HepG2 (cell line): Measurements from ENCODE around the gene C9orf78. TPM values are rescaled to one million over a fixed set of nuclear protein-coding genes. Genes with fewer than 3 reads are reported as not detected.
A peak's percentile ranks its signal among the peaks of the same experiment; 100 is the strongest.

Experiments
- ATM ChIP-seq: fragments of 450-650 bp; IDR thresholded peaks from 2 replicates; pipeline ENCODE4 v1.7.1; 2017; ENCODE audit warnings: mild to moderate bottlenecking, borderline replicate concordance
- ELF4 ChIP-seq: sonication (generic); formaldehyde crosslinking; IDR thresholded peaks from 2 replicates; pipeline ENCODE4 v1.5.0; 2020; ENCODE audit warnings: missing genetic modification reagents, mild to moderate bottlenecking, moderate library complexity, borderline replicate concordance
- MEIS2 ChIP-seq: sonication (generic); formaldehyde crosslinking; IDR thresholded peaks from 2 replicates; pipeline ENCODE4 v1.9.0; 2021; ENCODE audit warnings: mild to moderate bottlenecking, missing genetic modification reagents
- NONO ChIP-seq, 2 experiments: fragments of 450-650 bp in 1 of 2; sonication (generic) in 1 of 2; formaldehyde crosslinking in 1 of 2; IDR thresholded peaks in 1 of 2; conservative IDR thresholded peaks in 1 of 2; 2 replicates each; pipeline versions ENCODE4 v1.6.1 to v1.8.0; 2017 to 2022; ENCODE audit warnings: mild to moderate bottlenecking in 1 of 2, missing genetic modification reagents in 1 of 2, moderate library complexity in 1 of 2
- NR1H2 ChIP-seq: sonication (generic); formaldehyde crosslinking; IDR thresholded peaks from 2 replicates; pipeline ENCODE4 v1.8.1; 2022; ENCODE audit warnings: low read depth, missing genetic modification reagents, borderline replicate concordance
- PAXIP1 ChIP-seq: sonication (generic); formaldehyde crosslinking; conservative IDR thresholded peaks from 2 replicates; pipeline ENCODE4 v1.4.0; 2020; ENCODE audit warnings: mild to moderate bottlenecking, missing genetic modification reagents, moderate library complexity
- SAP130 ChIP-seq: IDR thresholded peaks from 2 replicates; pipeline ENCODE4 v1.6.1; 2016; ENCODE audit warnings: low read depth
- ZNF878 ChIP-seq: sonication (generic); formaldehyde crosslinking; IDR thresholded peaks from 2 replicates; pipeline ENCODE4 v1.8.1; 2023; ENCODE audit warnings: mild to moderate bottlenecking, missing genetic modification reagents, moderate library complexity
- polyA plus RNA-seq, 8 experiments: library from polyadenylated mRNA; depleted of rRNA in 3 of 8; stranded (reverse) in 7 of 8; unstranded in 1 of 8; fragments of >200 nt; fragmentation: Illumina TruSeq in 4 of 8; extraction: Trizol in 4 of 8; gene quantifications; 2 replicates each; pipeline versions ENCODE4 v1.2.1 to v1.2.3, GENCODE V29; 2011 to 2016; ENCODE audit warnings: low read depth in 4 of 8, missing spikeins in 1 of 8, mixed read lengths in 1 of 8; ENCODE audit not compliant: insufficient read depth in 1 of 8
- total RNA-seq, 5 experiments: library from RNA; depleted of rRNA; stranded (reverse); fragments of >200 nt; fragmentation: Illumina TruSeq; extraction: Trizol; gene quantifications; 2 replicates each; pipeline ENCODE4 v1.2.3, GENCODE V29; 2016; ENCODE audit warnings: low read depth in 1 of 5
- TF ChIP-seq, protein P1 (sequence below), 2 experiments: sonication (generic) in 1 of 2; formaldehyde crosslinking in 1 of 2; IDR thresholded peaks; 2 replicates each; pipeline versions ENCODE4 v1.6.1 to v1.9.0; 2014 to 2022; ENCODE audit warnings: antibody characterized with exemption in 1 of 2, borderline replicate concordance in 1 of 2, inconsistent platforms in 1 of 2, low read depth in 1 of 2, missing genetic modification reagents in 1 of 2
- TF ChIP-seq, protein P2 (sequence below): sonication (generic); formaldehyde crosslinking; conservative IDR thresholded peaks from 2 replicates; pipeline ENCODE4 v1.8.1; 2023; ENCODE audit warnings: missing genetic modification reagents
- TF ChIP-seq, protein P3 (sequence below): sonication (generic); formaldehyde crosslinking; IDR thresholded peaks from 2 replicates; pipeline ENCODE4 v1.5.0; 2020; ENCODE audit warnings: missing genetic modification reagents, mild to moderate bottlenecking, borderline replicate concordance

Gene C9orf78
- total and polyA plus RNA-seq, 2 of the 13 experiments (the other 11 are each of a cell fraction or from before 2014, with no cell fraction given) = 18.4 to 35.5 TPM

DNA sequence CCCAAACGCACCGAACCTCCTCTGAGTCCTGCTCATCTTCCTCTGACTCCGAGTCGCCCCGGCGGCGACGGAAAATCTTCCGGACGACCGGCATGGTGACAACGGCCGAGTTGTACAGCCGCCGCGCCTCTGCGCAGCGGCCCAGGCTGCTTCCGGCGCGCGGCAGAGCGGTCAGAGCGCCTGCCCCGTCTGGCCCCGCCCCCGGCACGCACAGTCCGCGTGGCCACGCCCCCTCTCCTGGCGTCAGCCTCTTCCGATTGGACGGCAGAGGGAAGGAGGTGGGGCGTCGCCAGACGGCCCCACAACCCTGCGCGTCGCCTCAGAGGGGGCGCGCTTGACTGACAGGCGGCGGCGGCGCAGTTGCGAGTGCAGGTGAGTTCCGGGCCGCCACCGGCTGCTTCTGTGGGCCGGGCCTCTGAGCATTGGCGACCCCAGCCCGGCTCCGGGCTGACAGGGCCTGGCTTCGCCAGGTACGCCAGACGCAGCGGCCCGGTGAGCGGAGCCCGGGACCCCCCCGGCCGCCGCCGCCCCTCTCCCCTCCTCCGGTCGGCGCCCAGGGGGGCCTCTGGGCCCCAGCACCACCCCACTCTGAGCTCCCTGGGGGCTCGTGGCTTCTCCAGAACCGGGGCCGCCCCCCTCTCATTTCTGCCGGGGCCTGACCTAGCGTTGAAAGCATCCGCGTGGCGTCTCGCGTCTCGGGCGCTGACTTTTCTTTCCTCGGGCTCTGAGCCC lies at the start of gene C9orf78, which contains the start of gene USP20 (continued):
- TF ChIP-seq, protein P1, sequence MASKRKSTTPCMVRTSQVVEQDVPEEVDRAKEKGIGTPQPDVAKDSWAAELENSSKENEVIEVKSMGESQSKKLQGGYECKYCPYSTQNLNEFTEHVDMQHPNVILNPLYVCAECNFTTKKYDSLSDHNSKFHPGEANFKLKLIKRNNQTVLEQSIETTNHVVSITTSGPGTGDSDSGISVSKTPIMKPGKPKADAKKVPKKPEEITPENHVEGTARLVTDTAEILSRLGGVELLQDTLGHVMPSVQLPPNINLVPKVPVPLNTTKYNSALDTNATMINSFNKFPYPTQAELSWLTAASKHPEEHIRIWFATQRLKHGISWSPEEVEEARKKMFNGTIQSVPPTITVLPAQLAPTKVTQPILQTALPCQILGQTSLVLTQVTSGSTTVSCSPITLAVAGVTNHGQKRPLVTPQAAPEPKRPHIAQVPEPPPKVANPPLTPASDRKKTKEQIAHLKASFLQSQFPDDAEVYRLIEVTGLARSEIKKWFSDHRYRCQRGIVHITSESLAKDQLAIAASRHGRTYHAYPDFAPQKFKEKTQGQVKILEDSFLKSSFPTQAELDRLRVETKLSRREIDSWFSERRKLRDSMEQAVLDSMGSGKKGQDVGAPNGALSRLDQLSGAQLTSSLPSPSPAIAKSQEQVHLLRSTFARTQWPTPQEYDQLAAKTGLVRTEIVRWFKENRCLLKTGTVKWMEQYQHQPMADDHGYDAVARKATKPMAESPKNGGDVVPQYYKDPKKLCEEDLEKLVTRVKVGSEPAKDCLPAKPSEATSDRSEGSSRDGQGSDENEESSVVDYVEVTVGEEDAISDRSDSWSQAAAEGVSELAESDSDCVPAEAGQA (IDR thresholded peaks at IDR 0.05; ENCODE audit: low read depth) = peak; percentile 74
- TF ChIP-seq, protein P1 (CRISPR knock-in tag; IDR thresholded peaks at IDR 0.05; ENCODE audit: borderline replicate concordance) = 0 out of 2 replicates have a peak, but pooled peaks have one; percentile 32
- TF ChIP-seq ATM = no peak
- peak; percentile 25; the same call in 1 of the 2 replicates for TF ChIP-seq PAXIP1 (CRISPR knock-in tag)
- peak; percentile 94 for TF ChIP-seq MEIS2
- TF ChIP-seq, protein P2, sequence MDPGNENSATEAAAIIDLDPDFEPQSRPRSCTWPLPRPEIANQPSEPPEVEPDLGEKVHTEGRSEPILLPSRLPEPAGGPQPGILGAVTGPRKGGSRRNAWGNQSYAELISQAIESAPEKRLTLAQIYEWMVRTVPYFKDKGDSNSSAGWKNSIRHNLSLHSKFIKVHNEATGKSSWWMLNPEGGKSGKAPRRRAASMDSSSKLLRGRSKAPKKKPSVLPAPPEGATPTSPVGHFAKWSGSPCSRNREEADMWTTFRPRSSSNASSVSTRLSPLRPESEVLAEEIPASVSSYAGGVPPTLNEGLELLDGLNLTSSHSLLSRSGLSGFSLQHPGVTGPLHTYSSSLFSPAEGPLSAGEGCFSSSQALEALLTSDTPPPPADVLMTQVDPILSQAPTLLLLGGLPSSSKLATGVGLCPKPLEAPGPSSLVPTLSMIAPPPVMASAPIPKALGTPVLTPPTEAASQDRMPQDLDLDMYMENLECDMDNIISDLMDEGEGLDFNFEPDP = no peak
- TF ChIP-seq ZNF878 (CRISPR knock-in tag) = no peak
- TF ChIP-seq SAP130 (CRISPR knock-in tag) = peak; percentile 98
- TF ChIP-seq ELF4 = no peak
- TF ChIP-seq NR1H2 (CRISPR knock-in tag) = no peak
- TF ChIP-seq NONO (IDR thresholded peaks at IDR 0.05) = no peak
- peak; percentile 84; the same call in 1 of the 2 replicates for TF ChIP-seq NONO (CRISPR knock-in tag; conservative IDR thresholded peaks at IDR 0.05)
- TF ChIP-seq, protein P3, sequence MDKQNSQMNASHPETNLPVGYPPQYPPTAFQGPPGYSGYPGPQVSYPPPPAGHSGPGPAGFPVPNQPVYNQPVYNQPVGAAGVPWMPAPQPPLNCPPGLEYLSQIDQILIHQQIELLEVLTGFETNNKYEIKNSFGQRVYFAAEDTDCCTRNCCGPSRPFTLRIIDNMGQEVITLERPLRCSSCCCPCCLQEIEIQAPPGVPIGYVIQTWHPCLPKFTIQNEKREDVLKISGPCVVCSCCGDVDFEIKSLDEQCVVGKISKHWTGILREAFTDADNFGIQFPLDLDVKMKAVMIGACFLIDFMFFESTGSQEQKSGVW (CRISPR knock-in tag) = no peak
